Fibroblast of lung (primary cell): Measurements from ENCODE around the gene SDF2L1. TPM values are rescaled to one million over a fixed set of nuclear protein-coding genes. Genes with fewer than 3 reads are reported as not detected.
"Not testable (repeated sequence)": the region's sequence is repeated elsewhere in the genome, so short reads cannot be mapped to it uniquely, and the experiment has no call there.

Source experiments
- DNase-seq, 2 donors: peaks; one replicate each; pipeline versions ENCODE4 v3.0.0 to v3.0.0-alpha.2; 2010; ENCODE audit warnings: low read depth in 2 of 2
- H2AFZ ChIP-seq: 2 replicates; pipeline ENCODE4 v1.5.1; 2012; ENCODE audit warnings: low read length, control low read depth, inconsistent platforms
- H3K27ac ChIP-seq: 2 replicates; pipeline ENCODE4 v1.5.1; 2011; ENCODE audit warnings: low read length, control low read depth; ENCODE audit not compliant: insufficient read depth
- H3K27me3 ChIP-seq: 2 replicates; pipeline ENCODE4 v1.5.1; 2011; ENCODE audit warnings: mild to moderate bottlenecking, low read length; ENCODE audit not compliant: control insufficient read depth, insufficient read depth
- H3K36me3 ChIP-seq: 2 replicates; pipeline ENCODE4 v1.5.1; 2011; ENCODE audit warnings: low read length; ENCODE audit not compliant: control insufficient read depth, insufficient read depth
- H3K4me1 ChIP-seq: 2 replicates; pipeline ENCODE4 v1.5.1; 2011; ENCODE audit warnings: low read length; ENCODE audit not compliant: control insufficient read depth, insufficient read depth; ENCODE audit errors: extremely low read depth
- H3K4me2 ChIP-seq: 2 replicates; pipeline ENCODE4 v1.5.1; 2011; ENCODE audit warnings: low read length, control low read depth; ENCODE audit not compliant: insufficient read depth; ENCODE audit errors: extremely low read depth
- H3K4me3 ChIP-seq, 4 experiments: fragments of 200-600 bp in 1 of 4; sonication (generic) in 1 of 4; replicated peaks in 1 of 4; 2 replicates each; pipeline ENCODE4 v1.5.1; 2011 to 2016; ENCODE audit warnings: low read length in 4 of 4, low read depth in 3 of 4, mild to moderate bottlenecking in 3 of 4, control low read depth in 2 of 4, inconsistent platforms in 1 of 4, mixed read lengths in 1 of 4; ENCODE audit not compliant: insufficient read depth in 1 of 4; ENCODE audit errors: control extremely low read depth in 1 of 4
- H3K79me2 ChIP-seq: 2 replicates; pipeline ENCODE4 v1.5.1; 2012; ENCODE audit warnings: mild to moderate bottlenecking, low read length, inconsistent platforms; ENCODE audit not compliant: control insufficient read depth, insufficient read depth
- H3K9ac ChIP-seq: 2 replicates; pipeline ENCODE4 v1.5.1; 2011; ENCODE audit warnings: mild to moderate bottlenecking, low read length, control low read depth; ENCODE audit not compliant: insufficient read depth
- H3K9me3 ChIP-seq: 2 replicates; pipeline ENCODE4 v1.5.1; 2012; ENCODE audit warnings: low read depth, low read length; ENCODE audit not compliant: control insufficient read depth, insufficient read depth
- H4K20me1 ChIP-seq: 2 replicates; pipeline ENCODE4 v1.5.1; 2011; ENCODE audit warnings: low read length; ENCODE audit not compliant: control insufficient read depth, insufficient read depth; ENCODE audit errors: extremely low read depth
- CTCF ChIP-seq, 2 donors: IDR thresholded peaks in 1 of 2; conservative IDR thresholded peaks in 1 of 2; 1 replicate in 1 of 2; 2 replicates in 1 of 2; pipeline ENCODE4 v1.5.1; 2011 to 2012; ENCODE audit warnings: low read length in 2 of 2, control low read depth in 1 of 2, inconsistent platforms in 1 of 2, low read depth in 1 of 2, mild to moderate bottlenecking in 1 of 2
- EZH2 ChIP-seq: IDR thresholded peaks from 2 replicates; pipeline ENCODE4 v1.5.1; 2012; ENCODE audit warnings: low read length, control low read depth, mild to moderate bottlenecking; ENCODE audit errors: missing control alignments
- polyA plus RNA-seq, 2 donors: library from polyadenylated mRNA; depleted of rRNA in 1 of 2; stranded (reverse) in 1 of 2; unstranded in 1 of 2; fragments of >200 nt; gene quantifications; 2 replicates each; pipeline ENCODE4 v1.2.1, GENCODE V29; 2011 to 2012; ENCODE audit warnings: missing spikeins in 1 of 2
- total RNA-seq: library from RNA; depleted of rRNA; stranded (reverse); fragments of >200 nt; gene quantifications from 2 replicates; pipeline ENCODE4 v1.2.1, GENCODE V29; 2014

The SDF2L1 gene
- total and polyA plus RNA-seq, 2 donors (not counting 1 experiment from before 2014, with no cell fraction given) = 12.0 to 13.2 TPM

- Histone ChIP-seq H3K9me3 (no peaks in the 10 kb centered on the region), H3K79me2 (no peaks in the 10 kb centered on the region), H3K4me2 (no peak overlapping the region), H4K20me1 (no peaks in the 10 kb centered on the region), H3K27me3 (no peaks in the 10 kb centered on the region), H3K36me3 (peaks cover 20% of the 10 kb centered on the region), H3K4me3 (no peak overlapping the region), H3K4me1 (no peaks in the 10 kb centered on the region), H3K27ac (no peak overlapping the region), H2AFZ (no peak overlapping the region), H3K9ac (no peak overlapping the region)
- no peak for DNase-seq
- TF ChIP-seq CTCF (conservative IDR thresholded peaks at IDR 0.05 in 1 of 2, IDR thresholded peaks at IDR 0.05 in 1 of 2; ENCODE audit: low read depth in 1 of 2, low read length in 2 of 2) (no peak), EZH2 (no peak)
Measured at GRCh38 chr22:21690401-21690801, 48.3 kb downstream of the SDF2L1 start.

GRCh38 chr22:21691816-21692215 is 49.7 kb downstream of the SDF2L1 start:
- no peaks in the 10 kb centered on the region for H3K4me1 ChIP-seq
- H3K36me3 ChIP-seq = peaks cover 24% of the 10 kb centered on the region
- no peak for DNase-seq
- H2AFZ ChIP-seq = no peak overlapping the region
- no peak overlapping the region for H3K9ac ChIP-seq
- H3K27me3 ChIP-seq = no peaks in the 10 kb centered on the region
- no peak overlapping the region for H3K27ac ChIP-seq
- TF ChIP-seq CTCF (conservative IDR thresholded peaks at IDR 0.05 in 1 of 2, IDR thresholded peaks at IDR 0.05 in 1 of 2; ENCODE audit: low read depth in 1 of 2, low read length in 2 of 2) (no peak), EZH2 (no peak)
- no peak overlapping the region for H3K4me2 ChIP-seq
- no peak overlapping the region for H3K4me3 ChIP-seq
- H3K9me3 ChIP-seq = no peaks in the 10 kb centered on the region
- no peaks in the 10 kb centered on the region for H4K20me1 ChIP-seq
- H3K79me2 ChIP-seq = no peaks in the 10 kb centered on the region

- not testable (repeated sequence) for H3K4me2 ChIP-seq, H3K4me1 ChIP-seq, DNase-seq, H3K4me3 ChIP-seq, H2AFZ ChIP-seq, H3K79me2 ChIP-seq, H4K20me1 ChIP-seq, H3K9me3 ChIP-seq, H3K27ac ChIP-seq, H3K27me3 ChIP-seq, H3K9ac ChIP-seq
- peaks cover 25% of the 10 kb centered on the region for H3K36me3 ChIP-seq
Measured at GRCh38 chr22:21692856-21693255, 50.8 kb downstream of the SDF2L1 start.
